WI38 (cell line): ENCODE measurements around the gene PRSS36.
"Not testable (repeated sequence)": the region's sequence is repeated elsewhere in the genome, so short reads cannot be mapped to it uniquely, and the experiment has no call there.

ENCODE experiments used
- H3K4me3 ChIP-seq: 2 replicates; pipeline ENCODE4 v1.5.1; 2011; ENCODE audit warnings: low read depth, mild to moderate bottlenecking, control low read depth, low read length
- TF ChIP-seq, protein P1 (sequence below): IDR thresholded peaks from 2 replicates; pipeline ENCODE4 v1.5.1; 2012; ENCODE audit warnings: low read depth, mild to moderate bottlenecking, control low read depth, low read length

The PRSS36 gene

GRCh38 chr16:31181102-31181830 is 31.4 kb upstream of the PRSS36 start:
- peak overlapping the region; percentile 95 for H3K4me3 ChIP-seq
- TF ChIP-seq, protein P1, sequence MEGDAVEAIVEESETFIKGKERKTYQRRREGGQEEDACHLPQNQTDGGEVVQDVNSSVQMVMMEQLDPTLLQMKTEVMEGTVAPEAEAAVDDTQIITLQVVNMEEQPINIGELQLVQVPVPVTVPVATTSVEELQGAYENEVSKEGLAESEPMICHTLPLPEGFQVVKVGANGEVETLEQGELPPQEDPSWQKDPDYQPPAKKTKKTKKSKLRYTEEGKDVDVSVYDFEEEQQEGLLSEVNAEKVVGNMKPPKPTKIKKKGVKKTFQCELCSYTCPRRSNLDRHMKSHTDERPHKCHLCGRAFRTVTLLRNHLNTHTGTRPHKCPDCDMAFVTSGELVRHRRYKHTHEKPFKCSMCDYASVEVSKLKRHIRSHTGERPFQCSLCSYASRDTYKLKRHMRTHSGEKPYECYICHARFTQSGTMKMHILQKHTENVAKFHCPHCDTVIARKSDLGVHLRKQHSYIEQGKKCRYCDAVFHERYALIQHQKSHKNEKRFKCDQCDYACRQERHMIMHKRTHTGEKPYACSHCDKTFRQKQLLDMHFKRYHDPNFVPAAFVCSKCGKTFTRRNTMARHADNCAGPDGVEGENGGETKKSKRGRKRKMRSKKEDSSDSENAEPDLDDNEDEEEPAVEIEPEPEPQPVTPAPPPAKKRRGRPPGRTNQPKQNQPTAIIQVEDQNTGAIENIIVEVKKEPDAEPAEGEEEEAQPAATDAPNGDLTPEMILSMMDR: no peak

- TF ChIP-seq, protein P1: no peak
- H3K4me3 ChIP-seq: peak within 1 kb of the TSS; percentile 95
Observed at GRCh38 chr16:31179747-31180459, 30.0 kb upstream of the PRSS36 start, which contains the start of gene FUS. FUS (plus strand) TSS chr16:31180139; CDS start chr16:31180215, 76 bp downstream.

- peak overlapping the region; percentile 95 for H3K4me3 ChIP-seq
- TF ChIP-seq, protein P1: no peak
Observed at GRCh38 chr16:31179219-31179746, 29.4 kb upstream of the PRSS36 start.

DNA sequence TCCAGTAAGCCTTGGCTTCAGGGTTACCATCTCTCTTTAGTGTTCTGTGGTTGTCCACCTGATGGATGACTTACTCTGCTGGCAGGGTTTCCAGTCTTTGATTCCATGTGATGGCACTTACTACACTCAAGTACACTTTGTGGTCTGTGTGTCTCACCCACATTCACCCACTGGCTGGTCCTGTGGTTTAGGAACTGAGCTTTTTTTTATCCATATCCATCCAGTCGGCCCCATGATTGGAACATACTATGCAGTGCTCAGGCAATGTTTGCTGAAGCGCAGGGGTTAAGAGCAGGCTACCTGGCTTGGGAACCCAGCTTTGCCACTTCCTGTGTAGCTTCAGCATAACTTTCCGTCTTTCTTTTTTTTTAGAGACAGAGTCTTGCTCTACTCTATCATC is 27.3 kb upstream of the PRSS36 start:
- TF ChIP-seq, protein P1: no peak
- no peak overlapping the region for H3K4me3 ChIP-seq

GRCh38 chr16:31170048-31170447 is 20.2 kb upstream of the PRSS36 start:
- not testable (repeated sequence) for H3K4me3 ChIP-seq

GRCh38 chr16:31168848-31169247 is 19.0 kb upstream of the PRSS36 start:
- TF ChIP-seq, protein P1: no peak
- no peak overlapping the region for H3K4me3 ChIP-seq

DNA sequence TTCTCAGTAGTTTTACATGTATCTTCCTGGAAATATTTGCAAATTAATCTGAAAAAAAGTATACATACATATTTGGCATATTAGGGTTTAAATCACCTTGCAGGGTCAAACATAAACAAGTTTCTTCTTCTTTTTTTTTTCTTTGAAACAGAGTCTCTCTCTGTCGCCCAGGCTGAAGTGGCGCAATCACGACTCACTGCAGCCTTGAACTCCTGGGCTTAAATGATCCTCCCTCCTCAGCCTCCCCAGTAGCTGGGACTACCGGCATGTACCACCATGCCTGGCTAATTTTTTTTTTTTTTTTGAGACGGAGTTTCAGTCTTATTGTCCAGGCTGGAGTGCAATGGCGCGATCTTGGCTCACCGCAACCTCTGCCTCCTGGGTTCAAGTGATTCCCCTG is 17.4 kb upstream of the PRSS36 start:
- H3K4me3 ChIP-seq: no peak overlapping the region
- TF ChIP-seq, protein P1: no peak
